Measurements from ENCODE around the gene ILF2. TPM values are rescaled to one million over a fixed set of nuclear protein-coding genes. Genes with fewer than 3 reads are reported as not detected.

Gene ILF2
- total RNA-seq, 1 donor from 2014 or later, result 61.6 TPM

- no peak overlapping the region for H3K27ac ChIP-seq (replicated peaks)
- H3K9me3 ChIP-seq (replicated peaks), result no peaks in the 10 kb centered on the region
- no peaks in the 10 kb centered on the region for H3K27me3 ChIP-seq (ENCODE audit: low read depth)
- TF ChIP-seq CTCF (IDR thresholded peaks at IDR 0.05; ENCODE audit: borderline replicate concordance), result no peak
- no peak for DNase-seq
- intact Hi-C loops (cut with micrococcal nuclease), result no loop called here
- H3K4me1 ChIP-seq, result peaks cover 27% of the 10 kb centered on the region
- H3K36me3 ChIP-seq, result peaks cover 58% of the 10 kb centered on the region
- H3K4me3 ChIP-seq, result no peak overlapping the region
These were observed 51.6 kb downstream of the ILF2 start for GRCh38 chr1:153619171-153619570.

DNA sequence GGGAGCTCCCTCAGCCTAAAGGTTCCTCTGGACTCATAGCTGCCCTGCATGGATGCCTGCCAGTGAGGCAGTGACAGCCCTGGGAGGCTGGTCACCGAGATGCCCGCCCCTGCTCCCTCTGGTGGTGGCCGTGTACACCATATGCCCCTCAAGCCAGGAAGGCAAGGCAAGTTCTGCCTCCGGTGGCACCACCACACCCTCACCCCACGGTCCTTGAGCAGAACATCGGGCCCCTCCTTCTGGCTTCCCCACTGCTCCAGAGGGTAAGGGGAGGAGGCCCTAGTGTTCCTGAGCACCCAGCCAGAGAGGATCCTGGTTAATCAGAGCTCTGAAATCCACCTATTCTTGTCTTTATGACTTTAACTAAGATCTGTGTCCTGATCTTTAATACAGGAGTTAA lies 53.1 kb downstream of the ILF2 start:
- Histone ChIP-seq H3K9me3 (replicated peaks) (no peaks in the 10 kb centered on the region), H3K27ac (replicated peaks) (no peak overlapping the region), H3K27me3 (ENCODE audit: low read depth) (no peaks in the 10 kb centered on the region), H3K4me3 (no peak overlapping the region), H3K36me3 (peaks cover 44% of the 10 kb centered on the region), H3K4me1 (peaks cover 26% of the 10 kb centered on the region)
- intact Hi-C loops (cut with micrococcal nuclease), result no loop called here
- no peak for TF ChIP-seq CTCF (IDR thresholded peaks at IDR 0.05; ENCODE audit: borderline replicate concordance)
- DNase-seq, result no peak

GRCh38 chr1:153616917-153617311 lies 53.9 kb downstream of the ILF2 start:
- Histone ChIP-seq H3K36me3 (peaks cover 37% of the 10 kb centered on the region), H3K27ac (replicated peaks) (peak overlapping the region; percentile 68), H3K4me3 (no peak overlapping the region), H3K9me3 (replicated peaks) (no peaks in the 10 kb centered on the region), H3K27me3 (ENCODE audit: low read depth) (no peaks in the 10 kb centered on the region), H3K4me1 (peaks cover 29% of the 10 kb centered on the region)
- intact Hi-C loops (cut with micrococcal nuclease), result no loop called here
- no peak for TF ChIP-seq CTCF (IDR thresholded peaks at IDR 0.05; ENCODE audit: borderline replicate concordance)
- DNase-seq, result no peak

- peaks cover 33% of the 10 kb centered on the region for H3K36me3 ChIP-seq
- peak; percentile 55 for DNase-seq
- TF ChIP-seq CTCF (IDR thresholded peaks at IDR 0.05; ENCODE audit: borderline replicate concordance), result no peak
- no peaks in the 10 kb centered on the region for H3K27me3 ChIP-seq (ENCODE audit: low read depth)
- no peak within 1 kb of the TSS for H3K4me3 ChIP-seq
- H3K27ac ChIP-seq (replicated peaks), result peak within 1 kb of the TSS; percentile 68
- intact Hi-C loops (cut with micrococcal nuclease), result no loop called here
- no peaks in the 10 kb centered on the region for H3K9me3 ChIP-seq (replicated peaks)
- peaks cover 32% of the 10 kb centered on the region for H3K4me1 ChIP-seq
These were observed 54.5 kb downstream of the ILF2 start, which contains the start of gene S100A14 for GRCh38 chr1:153616144-153616916. TSS of gene S100A14 (minus strand) at chr1:153616325. CDS start at chr1:153615858, 467 bp downstream.

DNA sequence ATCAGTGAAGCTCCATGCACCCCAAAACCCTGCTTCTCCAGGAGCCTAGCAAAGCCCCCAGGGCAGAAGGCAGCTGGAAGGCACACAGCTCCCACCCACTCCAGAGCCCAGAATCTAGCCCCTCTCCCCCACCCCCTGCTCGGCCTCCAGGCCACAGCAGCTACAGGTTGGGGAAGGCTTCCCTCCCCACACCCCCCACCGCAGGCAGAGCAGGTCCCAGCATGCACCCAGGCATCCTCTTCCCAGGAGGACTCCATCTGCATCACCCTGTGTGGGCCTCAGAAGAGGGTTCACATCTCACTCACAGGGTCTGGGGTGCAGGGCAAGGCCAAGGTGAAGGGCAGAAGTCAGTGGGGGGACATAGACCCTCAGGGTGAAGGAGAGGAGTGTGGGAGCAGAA lies 55.4 kb downstream of the ILF2 start:
- Histone ChIP-seq H3K36me3 (peaks cover 26% of the 10 kb centered on the region), H3K27me3 (ENCODE audit: low read depth) (no peaks in the 10 kb centered on the region), H3K9me3 (replicated peaks) (no peaks in the 10 kb centered on the region), H3K4me1 (peaks cover 41% of the 10 kb centered on the region), H3K27ac (replicated peaks) (peak overlapping the region; percentile 68), H3K4me3 (no peak overlapping the region)
- no peak for TF ChIP-seq CTCF (IDR thresholded peaks at IDR 0.05; ENCODE audit: borderline replicate concordance)
- intact Hi-C loops (cut with micrococcal nuclease), result no loop called here
- DNase-seq, result no peak

Data from left ventricle myocardium inferior (tissue), 1 donor.